GM23338 (cell line): ENCODE results near the gene VDR. TPM values are rescaled to one million over a fixed set of nuclear protein-coding genes. Genes with fewer than 3 reads are reported as not detected.

Source experiments
- ATAC-seq: fragments of 200-7000 bp; cut with Tn5 transposase; 3 replicates; pipeline ENCODE4 v1.9.1; 2020
- DNase-seq: peaks from one replicate; pipeline ENCODE4 v3.0.0-alpha.2; 2015; ENCODE audit warnings: low spot score
- H2AFZ ChIP-seq: fragments of 200-600 bp; sonication (generic); 2 replicates; pipeline ENCODE4 v1.8.0; 2016; ENCODE audit warnings: antibody characterized with exemption, mild to moderate bottlenecking, moderate library complexity
- H3F3A ChIP-seq: fragments of 200-600 bp; sonication (generic); replicated peaks from 2 replicates; pipeline ENCODE4 v1.8.0; 2017; ENCODE audit warnings: antibody characterized with exemption, mixed run types, low read depth
- H3K27ac ChIP-seq: fragments of 200-600 bp; sonication (generic); 2 replicates; pipeline ENCODE4 v1.6.1; 2016; ENCODE audit warnings: low read depth
- H3K27me3 ChIP-seq: fragments of 200-600 bp; sonication (generic); 2 replicates; pipeline ENCODE4 v1.8.0; 2016; ENCODE audit warnings: mild to moderate bottlenecking, mixed run types, moderate library complexity; ENCODE audit not compliant: insufficient read depth
- H3K36me3 ChIP-seq: fragments of 200-600 bp; sonication (generic); 2 replicates; pipeline ENCODE4 v1.8.0; 2016; ENCODE audit warnings: mild to moderate bottlenecking; ENCODE audit not compliant: insufficient read depth
- H3K4me1 ChIP-seq: fragments of 200-600 bp; sonication (generic); 2 replicates; pipeline ENCODE4 v1.8.0; 2016; ENCODE audit warnings: mild to moderate bottlenecking, moderate library complexity; ENCODE audit not compliant: insufficient read depth
- H3K4me2 ChIP-seq: fragments of 200-600 bp; sonication (generic); 2 replicates; pipeline ENCODE4 v1.7.1; 2017; ENCODE audit warnings: mixed run types
- H3K4me3 ChIP-seq: fragments of 200-600 bp; sonication (generic); 2 replicates; pipeline ENCODE4 v1.6.1; 2016; ENCODE audit warnings: mixed run types
- H3K79me2 ChIP-seq: fragments of 200-600 bp; sonication (generic); replicated peaks from 2 replicates; pipeline ENCODE4 v1.8.0; 2017; ENCODE audit warnings: mild to moderate bottlenecking; ENCODE audit not compliant: insufficient read depth
- H3K9me2 ChIP-seq: fragments of 200-600 bp; sonication (generic); 2 replicates; pipeline ENCODE4 v1.8.0; 2017; ENCODE audit not compliant: insufficient read depth
- H4K20me1 ChIP-seq: fragments of 200-600 bp; sonication (generic); replicated peaks from 2 replicates; pipeline ENCODE4 v1.8.0; 2017; ENCODE audit warnings: mild to moderate bottlenecking; ENCODE audit not compliant: insufficient read depth
- H3K27ac Mint-ChIP-seq: 2 replicates; pipeline ENCODE4 v1.8.0; 2020; ENCODE audit warnings: inconsistent platforms, mild to moderate bottlenecking, moderate library complexity, mixed read lengths
- H3K27me3 Mint-ChIP-seq: 3 replicates; pipeline ENCODE4 v1.8.0; 2022; ENCODE audit warnings: low read depth, mild to moderate bottlenecking, moderate library complexity, mixed read lengths, inconsistent platforms; ENCODE audit not compliant: insufficient read depth, poor library complexity
- H3K36me3 Mint-ChIP-seq: 3 replicates; pipeline ENCODE4 v1.8.0; 2021; ENCODE audit warnings: low read depth, mild to moderate bottlenecking, inconsistent platforms, moderate library complexity, mixed read lengths
- H3K4me1 Mint-ChIP-seq: 3 replicates; pipeline ENCODE4 v1.8.0; 2020; ENCODE audit warnings: mild to moderate bottlenecking, inconsistent platforms, mixed read lengths
- H3K4me3 Mint-ChIP-seq: 3 replicates; pipeline ENCODE4 v1.8.0; 2021; ENCODE audit warnings: moderate library complexity, mild to moderate bottlenecking, inconsistent platforms, mixed read lengths
- H3K9me3 Mint-ChIP-seq: 3 replicates; pipeline ENCODE4 v1.8.0; 2020; ENCODE audit warnings: moderate library complexity, mild to moderate bottlenecking, inconsistent platforms, mixed read lengths
- CREB1 ChIP-seq: fragments of 250-450 bp; sonication (Bioruptor Pico); IDR thresholded peaks from 2 replicates; pipeline ENCODE4 v1.5.0; 2020; ENCODE audit warnings: low read depth, mild to moderate bottlenecking, moderate library complexity
- CTCF ChIP-seq, 2 experiments: fragments of 200-600 bp in 1 of 2; sonication (generic) in 1 of 2; conservative IDR thresholded peaks; 2 replicates each; pipeline versions ENCODE4 v1.5.1 to v1.6.1; 2016 to 2017; ENCODE audit warnings: antibody characterized with exemption in 2 of 2, low read depth in 2 of 2, mild to moderate bottlenecking in 2 of 2, moderate library complexity in 1 of 2
- ETS1 ChIP-seq: IDR thresholded peaks from 2 replicates; pipeline ENCODE4 v1.6.1; 2016; ENCODE audit warnings: antibody characterized with exemption
- EZH2 ChIP-seq: fragments of 200-600 bp; sonication (generic); IDR thresholded peaks from one replicate; pipeline ENCODE4 v1.8.0; 2017; ENCODE audit warnings: antibody characterized with exemption, mild to moderate bottlenecking, low read depth; ENCODE audit not compliant: unreplicated experiment
- EZH2phosphoT487 ChIP-seq: fragments of 200-600 bp; sonication (generic); IDR thresholded peaks from one replicate; pipeline ENCODE4 v1.8.1; 2018; ENCODE audit warnings: antibody characterized with exemption; ENCODE audit not compliant: unreplicated experiment
- JUNB ChIP-seq: IDR thresholded peaks from one replicate; pipeline ENCODE4 v1.6.1; 2016; ENCODE audit warnings: antibody characterized with exemption; ENCODE audit not compliant: unreplicated experiment
- NANOG ChIP-seq: IDR thresholded peaks from 2 replicates; pipeline ENCODE4 v1.6.1; 2016; ENCODE audit warnings: antibody characterized with exemption, borderline replicate concordance
- POLR2AphosphoS5 ChIP-seq: IDR thresholded peaks from 2 replicates; pipeline ENCODE4 v1.6.1; 2016; ENCODE audit warnings: antibody characterized with exemption, low read depth
- REST ChIP-seq: IDR thresholded peaks from one replicate; pipeline ENCODE4 v1.6.1; 2018; ENCODE audit warnings: antibody characterized with exemption; ENCODE audit not compliant: unreplicated experiment
- STAT1 ChIP-seq: IDR thresholded peaks from one replicate; pipeline ENCODE4 v1.6.1; 2016; ENCODE audit warnings: antibody characterized with exemption; ENCODE audit not compliant: unreplicated experiment
- ZNF114 ChIP-seq: fragments of 250-450 bp; sonication (Bioruptor Pico); IDR thresholded peaks from 2 replicates; pipeline ENCODE4 v1.5.0; 2020; ENCODE audit warnings: mild to moderate bottlenecking, moderate library complexity
- ZNF331 ChIP-seq: fragments of 250-450 bp; sonication (Bioruptor Pico); IDR thresholded peaks from 2 replicates; pipeline ENCODE4 v1.5.0; 2020; ENCODE audit warnings: low read depth, mild to moderate bottlenecking, moderate library complexity
- ZNF462 ChIP-seq: fragments of 250-450 bp; sonication (Bioruptor Pico); IDR thresholded peaks from 2 replicates; pipeline ENCODE4 v1.5.0; 2020; ENCODE audit warnings: mild to moderate bottlenecking, moderate library complexity
- polyA plus RNA-seq: library from polyadenylated mRNA; unstranded; fragments of >200 nt; fragmentation: Nextera tagmentation; extraction: Ambion mirVana; gene quantifications from 2 replicates; pipeline ENCODE4 v1.2.1, GENCODE V29; 2016
- total RNA-seq: library from RNA; depleted of rRNA; stranded (reverse); fragments of >200 nt; shearing (Covaris generic); gene quantifications from 2 replicates; pipeline ENCODE4 v1.2.3, GENCODE V29; 2014

VDR gene
- total and polyA plus RNA-seq, 2 experiments from 2014 or later: 0.37 to 1.4 TPM

GRCh38 chr12:47805417-47805816, 99.4 kb downstream of the VDR start:
- Histone ChIP-seq H3K9me2 (no peaks in the 10 kb centered on the region), H3K4me3 (no peak overlapping the region), H2AFZ (no peak overlapping the region), H3F3A (0 out of 2 replicates have a peak, but pooled peaks cover 3% of the 10 kb centered on the region), H3K36me3 (no peaks in the 10 kb centered on the region; the same call in 1 of the 2 replicates), H3K27me3 (no peaks in the 10 kb centered on the region), H3K4me1 (peaks cover 36% of the 10 kb centered on the region), H3K79me2 (peaks cover 98% of the 10 kb centered on the region), H4K20me1 (peaks cover 30% of the 10 kb centered on the region), H3K4me2 (no peak overlapping the region), H3K27ac (0 out of 2 replicates have a peak overlapping the region, but pooled peaks have one; percentile 14)
- Mint-ChIP-seq H3K4me3 (no peak overlapping the region), H3K36me3 (peaks cover 18% of the 10 kb centered on the region), H3K9me3 (peaks cover 2% of the 10 kb centered on the region; the same call in 2 of the 3 replicates), H3K27me3 (peaks cover 12% of the 10 kb centered on the region), H3K27ac (peak overlapping the region; percentile 33; the same call in 1 of the 2 replicates), H3K4me1 (peaks cover 82% of the 10 kb centered on the region)
- DNase-seq (no peak), ATAC-seq (no peak)
- TF ChIP-seq ZNF331 (CRISPR knock-in tag): no peak
- TF ChIP-seq ETS1: no peak
- TF ChIP-seq CTCF (conservative IDR thresholded peaks at IDR 0.05; ENCODE audit: low read depth in 2 of 2): no peak
- TF ChIP-seq REST: no peak
- no peak for TF ChIP-seq NANOG
- TF ChIP-seq EZH2phosphoT487: no peak
- no peak for TF ChIP-seq POLR2AphosphoS5
- TF ChIP-seq EZH2: no peak
- no peak for TF ChIP-seq STAT1
- no peak for TF ChIP-seq ZNF114
- TF ChIP-seq ZNF462 (CRISPR knock-in tag): no peak
- no peak for TF ChIP-seq CREB1 (CRISPR knock-in tag)
- no peak for TF ChIP-seq JUNB
